Measurements from ENCODE around the gene NRG3. TPM values are rescaled to one million over a fixed set of nuclear protein-coding genes. Genes with fewer than 3 reads are reported as not detected.
"Not testable (repeated sequence)": the region's sequence is repeated elsewhere in the genome, so short reads cannot be mapped to it uniquely, and the experiment has no call there.

Gene NRG3
- total RNA-seq, 2 experiments from 2014 or later: not detected

GRCh38 chr10:82331716-82332115 lies 456.7 kb downstream of the NRG3 start:
- Mint-ChIP-seq H3K36me3 (no peaks in the 10 kb centered on the region), H3K9me3 (no peaks in the 10 kb centered on the region), H3K27ac (no peak overlapping the region), H3K4me3 (no peak overlapping the region), H3K4me1 (no peaks in the 10 kb centered on the region), H3K27me3 (no peaks in the 10 kb centered on the region)
- POLR2A ChIA-PET: no interaction called here
- ATAC-seq (ENCODE audit: low read depth): no peak
- DNase-seq: no peak

GRCh38 chr10:82335831-82336230 lies 460.8 kb downstream of the NRG3 start:
- POLR2A ChIA-PET: no interaction called here
- no peak overlapping the region for H3K27ac Mint-ChIP-seq
- H3K4me1 Mint-ChIP-seq: no peaks in the 10 kb centered on the region
- H3K9me3 Mint-ChIP-seq: no peaks in the 10 kb centered on the region
- ATAC-seq (ENCODE audit: low read depth) (no peak), DNase-seq (no peak)
- H3K36me3 Mint-ChIP-seq: no peaks in the 10 kb centered on the region
- no peak overlapping the region for H3K4me3 Mint-ChIP-seq
- no peaks in the 10 kb centered on the region for H3K27me3 Mint-ChIP-seq

- POLR2A ChIA-PET: no interaction called here
- ATAC-seq (ENCODE audit: low read depth) (no peak), DNase-seq (no peak)
- Mint-ChIP-seq H3K27me3 (no peaks in the 10 kb centered on the region), H3K27ac (no peak overlapping the region), H3K4me3 (no peak overlapping the region), H3K36me3 (no peaks in the 10 kb centered on the region), H3K9me3 (peaks cover 2% of the 10 kb centered on the region), H3K4me1 (no peaks in the 10 kb centered on the region)
Measured at GRCh38 chr10:82340166-82340565, 465.2 kb downstream of the NRG3 start.

GRCh38 chr10:82349590-82349989 lies 474.6 kb downstream of the NRG3 start:
- DNase-seq; ATAC-seq (ENCODE audit: low read depth); H3K4me3 Mint-ChIP-seq; H3K27ac Mint-ChIP-seq; H3K27me3 Mint-ChIP-seq; H3K4me1 Mint-ChIP-seq; H3K9me3 Mint-ChIP-seq; H3K36me3 Mint-ChIP-seq; POLR2A ChIA-PET: not testable (repeated sequence)

- Mint-ChIP-seq H3K4me1 (no peaks in the 10 kb centered on the region), H3K36me3 (no peaks in the 10 kb centered on the region), H3K27me3 (no peaks in the 10 kb centered on the region), H3K27ac (no peak overlapping the region), H3K4me3 (no peak overlapping the region), H3K9me3 (peaks cover 2% of the 10 kb centered on the region)
- ATAC-seq (ENCODE audit: low read depth): no peak
- no peak for DNase-seq
- POLR2A ChIA-PET: no interaction called here
Measured at GRCh38 chr10:82353381-82353780, 478.4 kb downstream of the NRG3 start.

GRCh38 chr10:82358486-82359099 lies 483.6 kb downstream of the NRG3 start:
- H3K36me3 Mint-ChIP-seq: no peaks in the 10 kb centered on the region
- no peak overlapping the region for H3K4me3 Mint-ChIP-seq
- ATAC-seq (ENCODE audit: low read depth): no peak
- H3K4me1 Mint-ChIP-seq: no peaks in the 10 kb centered on the region
- no peaks in the 10 kb centered on the region for H3K27me3 Mint-ChIP-seq
- H3K9me3 Mint-ChIP-seq: no peaks in the 10 kb centered on the region
- DNase-seq: no peak
- POLR2A ChIA-PET: no interaction called here
- H3K27ac Mint-ChIP-seq: no peak overlapping the region

- Mint-ChIP-seq H3K9me3 (no peaks in the 10 kb centered on the region), H3K4me3 (no peak overlapping the region), H3K27ac (no peak overlapping the region), H3K36me3 (no peaks in the 10 kb centered on the region), H3K4me1 (no peaks in the 10 kb centered on the region), H3K27me3 (no peaks in the 10 kb centered on the region)
- ATAC-seq (ENCODE audit: low read depth): no peak
- DNase-seq: no peak
- POLR2A ChIA-PET: no interaction called here
Measured at GRCh38 chr10:82361256-82361655, 486.3 kb downstream of the NRG3 start.

GRCh38 chr10:82377608-82378007 lies 502.6 kb downstream of the NRG3 start:
- ATAC-seq (ENCODE audit: low read depth) (no peak), DNase-seq (no peak)
- POLR2A ChIA-PET: no interaction called here
- Mint-ChIP-seq H3K9me3 (peaks cover 5% of the 10 kb centered on the region), H3K27ac (no peak overlapping the region), H3K4me1 (no peaks in the 10 kb centered on the region), H3K36me3 (no peaks in the 10 kb centered on the region), H3K4me3 (no peak overlapping the region), H3K27me3 (no peaks in the 10 kb centered on the region)

- DNase-seq (no peak), ATAC-seq (ENCODE audit: low read depth) (no peak)
- H3K4me1 Mint-ChIP-seq: no peaks in the 10 kb centered on the region
- POLR2A ChIA-PET: no interaction called here
- peaks cover 5% of the 10 kb centered on the region for H3K9me3 Mint-ChIP-seq
- no peaks in the 10 kb centered on the region for H3K27me3 Mint-ChIP-seq
- no peaks in the 10 kb centered on the region for H3K36me3 Mint-ChIP-seq
- H3K4me3 Mint-ChIP-seq: no peak overlapping the region
- H3K27ac Mint-ChIP-seq: no peak overlapping the region
Measured at GRCh38 chr10:82378146-82378545, 503.2 kb downstream of the NRG3 start.

GRCh38 chr10:82383350-82383749 lies 508.4 kb downstream of the NRG3 start:
- H3K36me3 Mint-ChIP-seq: no peaks in the 10 kb centered on the region
- H3K27me3 Mint-ChIP-seq: no peaks in the 10 kb centered on the region
- H3K27ac Mint-ChIP-seq: no peak overlapping the region
- H3K9me3 Mint-ChIP-seq: no peaks in the 10 kb centered on the region
- POLR2A ChIA-PET: no interaction called here
- ATAC-seq (ENCODE audit: low read depth) (no peak), DNase-seq (no peak)
- no peaks in the 10 kb centered on the region for H3K4me1 Mint-ChIP-seq
- H3K4me3 Mint-ChIP-seq: no peak overlapping the region

GRCh38 chr10:82390866-82391658 lies 516.1 kb downstream of the NRG3 start:
- H3K27ac Mint-ChIP-seq: no peak overlapping the region
- no peak overlapping the region for H3K4me3 Mint-ChIP-seq
- H3K36me3 Mint-ChIP-seq: no peaks in the 10 kb centered on the region
- POLR2A ChIA-PET: no interaction called here
- H3K9me3 Mint-ChIP-seq: no peaks in the 10 kb centered on the region
- H3K27me3 Mint-ChIP-seq: no peaks in the 10 kb centered on the region
- ATAC-seq (ENCODE audit: low read depth) (no peak), DNase-seq (no peak)
- no peaks in the 10 kb centered on the region for H3K4me1 Mint-ChIP-seq

- ATAC-seq (ENCODE audit: low read depth) (no peak), DNase-seq (no peak)
- Mint-ChIP-seq H3K27me3 (no peaks in the 10 kb centered on the region), H3K4me1 (no peaks in the 10 kb centered on the region), H3K36me3 (no peaks in the 10 kb centered on the region), H3K4me3 (no peak overlapping the region), H3K27ac (no peak overlapping the region), H3K9me3 (no peaks in the 10 kb centered on the region)
- POLR2A ChIA-PET: no interaction called here
Measured at GRCh38 chr10:82391971-82392370, 517.0 kb downstream of the NRG3 start.

- Mint-ChIP-seq H3K27ac (no peak overlapping the region), H3K4me3 (no peak overlapping the region), H3K4me1 (no peaks in the 10 kb centered on the region), H3K27me3 (no peaks in the 10 kb centered on the region), H3K9me3 (no peaks in the 10 kb centered on the region), H3K36me3 (no peaks in the 10 kb centered on the region)
- DNase-seq: no peak
- ATAC-seq (ENCODE audit: low read depth): no peak
- POLR2A ChIA-PET: no interaction called here
Measured at GRCh38 chr10:82392533-82392932, 517.5 kb downstream of the NRG3 start.

GRCh38 chr10:82394122-82394521 lies 519.1 kb downstream of the NRG3 start:
- no peak for ATAC-seq (ENCODE audit: low read depth)
- Mint-ChIP-seq H3K27ac (no peak overlapping the region), H3K4me1 (no peaks in the 10 kb centered on the region), H3K27me3 (no peaks in the 10 kb centered on the region), H3K9me3 (no peaks in the 10 kb centered on the region), H3K36me3 (no peaks in the 10 kb centered on the region), H3K4me3 (no peak overlapping the region)
- POLR2A ChIA-PET: no interaction called here
- DNase-seq: no peak

Data from activated naive CD8-positive, alpha-beta T cell treated with anti-CD3 and anti-CD28 coated beads, Interleukin-2, amount 10 ng/mL, durations not matched to agents 7 days and 5 days (primary cell).